Stimulated activated naive CD8-positive, alpha-beta T cell treated with anti-CD3 and anti-CD28 coated beads, Interleukin-15, Interleukin-2, amounts not matched to agents 100 ng/mL and 50 ng/mL, for 24 hours (primary cell): ENCODE results near the gene MPV17.
"Not testable (repeated sequence)": the region's sequence is repeated elsewhere in the genome, so short reads cannot be mapped to it uniquely, and the experiment has no call there.

Source experiments
- H3K27ac Mint-ChIP-seq: one replicate; pipeline ENCODE4 v1.8.0; 2021; ENCODE audit warnings: mild to moderate bottlenecking, mixed read lengths
- H3K27me3 Mint-ChIP-seq: one replicate; pipeline ENCODE4 v1.8.0; 2021; ENCODE audit warnings: mixed read lengths
- H3K36me3 Mint-ChIP-seq: one replicate; pipeline ENCODE4 v1.8.0; 2021; ENCODE audit warnings: low read depth, mixed read lengths
- H3K4me1 Mint-ChIP-seq: one replicate; pipeline ENCODE4 v1.8.0; 2021; ENCODE audit warnings: low read depth, mixed read lengths
- H3K4me3 Mint-ChIP-seq: one replicate; pipeline ENCODE4 v1.8.0; 2021; ENCODE audit warnings: mild to moderate bottlenecking, mixed read lengths
- H3K9me3 Mint-ChIP-seq: one replicate; pipeline ENCODE4 v1.8.0; 2021; ENCODE audit warnings: mixed read lengths

Gene MPV17

GRCh38 chr2:27350106-27350693 lies 27.3 kb upstream of the MPV17 start:
- Mint-ChIP-seq H3K36me3 (peaks cover 18% of the 10 kb centered on the region), H3K4me1 (peaks cover 37% of the 10 kb centered on the region), H3K27ac (no peak overlapping the region), H3K4me3 (no peak overlapping the region), H3K27me3 (no peaks in the 10 kb centered on the region), H3K9me3 (no peaks in the 10 kb centered on the region)

GRCh38 chr2:27347641-27348040 lies 24.7 kb upstream of the MPV17 start:
- H3K27ac Mint-ChIP-seq: no peak overlapping the region

DNA sequence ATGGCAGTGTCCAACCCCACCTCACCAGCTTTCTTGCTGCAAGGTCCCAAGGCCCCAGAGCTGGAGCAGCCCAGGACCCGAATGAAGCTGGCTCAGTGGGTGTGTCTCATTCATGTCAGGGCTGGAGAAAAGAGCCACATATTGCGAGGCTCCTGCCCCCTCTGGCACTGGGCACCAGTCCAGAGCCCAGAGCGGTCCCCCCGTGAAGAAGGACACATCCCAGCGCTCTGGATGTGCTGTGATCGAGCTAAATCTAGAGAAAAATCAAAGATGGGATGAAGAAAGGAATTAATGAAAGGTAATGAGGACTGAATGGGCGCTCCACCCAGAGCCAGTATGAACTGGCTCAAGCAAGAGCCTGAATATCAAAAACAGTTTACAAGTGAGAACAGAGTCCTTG lies 13.3 kb upstream of the MPV17 start:
- Mint-ChIP-seq H3K27me3 (no peaks in the 10 kb centered on the region), H3K27ac (no peak overlapping the region)

More at GRCh38 chr2:27347641-27348040, 24.7 kb upstream of the MPV17 start:
- Mint-ChIP-seq H3K27me3 (no peaks in the 10 kb centered on the region), H3K4me1 (peaks cover 14% of the 10 kb centered on the region), H3K9me3 (no peaks in the 10 kb centered on the region), H3K4me3 (no peak overlapping the region), H3K36me3 (peaks cover 28% of the 10 kb centered on the region)

DNA sequence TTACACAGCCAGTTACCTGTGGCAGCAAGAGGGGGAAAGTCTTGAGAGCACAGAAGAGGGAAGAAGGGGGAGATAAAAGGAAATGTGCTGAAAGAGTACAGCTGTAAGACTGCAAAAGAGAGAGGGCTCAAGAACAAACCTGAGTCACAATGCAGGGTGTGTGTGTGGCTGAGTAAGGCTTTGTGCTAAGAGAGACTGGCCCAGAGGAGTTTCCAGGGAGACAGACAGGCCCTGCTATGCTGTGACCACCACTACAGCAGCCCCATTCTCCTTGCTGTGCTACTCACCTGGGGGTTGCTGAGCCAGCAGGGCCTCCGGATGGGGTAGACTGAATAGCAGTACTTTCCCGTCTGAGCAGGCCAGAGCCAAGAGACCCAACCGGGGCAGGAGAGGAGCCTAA lies 12.4 kb upstream of the MPV17 start:
- H3K4me1 Mint-ChIP-seq: no peaks in the 10 kb centered on the region
- H3K27ac Mint-ChIP-seq: no peak overlapping the region
- H3K36me3 Mint-ChIP-seq: peaks cover 51% of the 10 kb centered on the region
- no peaks in the 10 kb centered on the region for H3K27me3 Mint-ChIP-seq
- H3K9me3 Mint-ChIP-seq: no peaks in the 10 kb centered on the region
- no peak overlapping the region for H3K4me3 Mint-ChIP-seq

More for the DNA sequence above, 13.3 kb upstream of the MPV17 start:
- Mint-ChIP-seq H3K4me1 (no peaks in the 10 kb centered on the region), H3K4me3 (no peak overlapping the region), H3K9me3 (no peaks in the 10 kb centered on the region), H3K36me3 (peaks cover 54% of the 10 kb centered on the region)

GRCh38 chr2:27324720-27325119 lies 1.8 kb upstream of the MPV17 start:
- Mint-ChIP-seq H3K27ac (peak overlapping the region; percentile 46), H3K9me3 (no peaks in the 10 kb centered on the region), H3K4me1 (peaks cover 25% of the 10 kb centered on the region), H3K27me3 (no peaks in the 10 kb centered on the region), H3K4me3 (no peak overlapping the region), H3K36me3 (peaks cover 37% of the 10 kb centered on the region)

DNA sequence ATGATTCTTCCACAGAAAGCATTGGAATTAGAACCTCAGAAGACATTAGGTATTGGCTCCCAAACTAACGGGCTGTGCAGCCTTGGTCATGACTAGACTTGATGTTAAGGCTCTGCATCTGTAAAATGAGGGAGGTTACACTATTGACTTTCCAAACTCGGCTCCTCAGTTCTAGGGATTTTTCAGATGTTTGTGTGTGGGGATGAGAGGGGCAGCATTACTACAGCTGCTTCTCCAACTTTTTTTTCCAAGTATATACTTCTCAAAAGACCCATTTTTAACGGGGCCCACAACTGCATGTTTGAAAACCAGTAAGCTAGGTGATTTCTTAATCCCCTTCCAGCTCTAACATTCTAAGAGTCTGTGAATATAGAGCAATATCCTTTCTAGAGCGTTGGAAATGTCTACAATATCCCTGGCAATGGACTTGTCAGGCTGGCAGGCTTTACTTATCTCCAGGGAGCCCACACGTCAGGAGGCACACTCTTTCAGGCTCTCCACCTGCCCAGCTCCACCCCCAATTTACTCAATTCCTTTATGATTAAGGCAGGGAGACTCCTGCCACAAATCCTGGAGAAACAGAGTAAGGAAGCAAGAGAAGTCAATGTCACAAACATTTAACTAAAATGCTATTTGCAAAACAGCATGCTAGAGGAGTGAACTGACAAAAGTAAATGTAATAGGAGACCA lies 844 bp upstream of the MPV17 start:
- H3K9me3 Mint-ChIP-seq: no peaks in the 10 kb centered on the region
- H3K4me3 Mint-ChIP-seq: peak overlapping the region; percentile 100
- peaks cover 33% of the 10 kb centered on the region for H3K36me3 Mint-ChIP-seq
- peak overlapping the region; percentile 99 for H3K27ac Mint-ChIP-seq
- H3K27me3 Mint-ChIP-seq: no peaks in the 10 kb centered on the region
- H3K4me1 Mint-ChIP-seq: peaks cover 25% of the 10 kb centered on the region

GRCh38 chr2:27322301-27322765 lies 564 bp downstream of the MPV17 start:
- Mint-ChIP-seq H3K9me3 (no peaks in the 10 kb centered on the region), H3K27me3 (no peaks in the 10 kb centered on the region), H3K27ac (peak overlapping the region; percentile 99), H3K4me3 (peak overlapping the region; percentile 100), H3K4me1 (peaks cover 25% of the 10 kb centered on the region), H3K36me3 (peaks cover 22% of the 10 kb centered on the region)

- no peak overlapping the region for H3K27ac Mint-ChIP-seq
- H3K4me1 Mint-ChIP-seq: peaks cover 25% of the 10 kb centered on the region
- H3K36me3 Mint-ChIP-seq: peaks cover 10% of the 10 kb centered on the region
- H3K4me3 Mint-ChIP-seq: peak overlapping the region; percentile 100
- no peaks in the 10 kb centered on the region for H3K27me3 Mint-ChIP-seq
- H3K9me3 Mint-ChIP-seq: no peaks in the 10 kb centered on the region
Measured at GRCh38 chr2:27320958-27321543, 1.8 kb downstream of the MPV17 start.

DNA sequence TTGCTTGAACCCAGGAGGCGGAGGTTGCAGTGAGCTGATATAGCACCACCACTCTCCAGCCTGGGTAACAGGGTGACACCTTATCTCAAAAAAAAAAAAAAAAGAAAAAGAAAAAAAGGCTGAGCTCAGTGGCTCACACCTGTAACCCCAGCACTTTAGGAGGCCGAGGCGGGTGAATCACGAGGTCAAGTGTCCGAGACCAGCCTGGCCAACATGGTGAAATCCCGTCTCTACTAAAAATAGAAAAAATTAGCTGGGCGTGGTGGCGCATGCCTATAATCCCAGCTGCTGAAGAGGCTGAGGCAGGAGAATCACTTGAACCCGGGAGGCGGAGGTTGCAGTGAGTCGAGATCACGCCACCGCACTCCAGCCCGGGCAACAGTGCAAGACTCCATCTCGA lies 3.1 kb downstream of the MPV17 start:
- peaks cover 25% of the 10 kb centered on the region for H3K4me1 Mint-ChIP-seq
- H3K36me3 Mint-ChIP-seq, H3K27ac Mint-ChIP-seq, H3K4me3 Mint-ChIP-seq, H3K9me3 Mint-ChIP-seq, H3K27me3 Mint-ChIP-seq: not testable (repeated sequence)

DNA sequence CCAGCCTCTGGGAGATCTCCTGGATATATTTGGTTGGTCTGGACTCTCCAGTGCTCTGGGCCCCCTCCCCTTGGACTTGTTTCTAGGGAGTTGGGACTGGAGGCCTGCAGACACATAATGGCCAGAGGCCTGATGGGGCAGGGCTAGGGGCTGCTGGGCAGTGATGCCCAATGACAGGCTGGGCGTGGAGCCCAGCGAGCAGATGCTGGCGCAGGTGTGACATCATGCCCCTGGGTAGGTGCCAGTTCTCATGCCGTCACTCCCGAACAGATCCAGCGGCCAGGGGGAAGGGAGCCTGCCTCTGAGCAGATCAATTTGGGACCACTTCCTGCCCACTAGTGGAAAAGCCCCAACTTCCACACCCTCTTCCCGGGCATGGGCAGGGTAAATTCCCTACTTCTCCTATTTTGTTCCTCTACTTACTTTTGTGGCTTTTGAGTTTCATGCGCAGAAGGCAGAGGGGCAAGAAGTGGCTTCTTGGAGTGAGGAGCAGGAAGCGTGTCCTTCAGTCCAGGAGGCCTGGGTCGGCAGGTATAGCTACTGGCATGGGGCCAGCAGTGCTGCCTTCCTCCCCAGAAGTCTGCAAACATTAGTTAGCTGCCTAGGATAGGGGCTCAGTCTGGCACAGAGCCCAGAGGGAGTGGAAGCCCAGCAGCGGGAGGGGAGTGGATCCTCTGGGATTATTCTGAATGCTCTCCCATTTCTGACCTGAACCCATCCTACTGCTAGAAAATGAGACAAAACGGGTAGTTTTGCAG lies 6.1 kb downstream of the MPV17 start:
- H3K36me3 Mint-ChIP-seq: peaks cover 9% of the 10 kb centered on the region

GRCh38 chr2:27315122-27315521 lies 7.8 kb downstream of the MPV17 start:
- Mint-ChIP-seq H3K9me3 (no peaks in the 10 kb centered on the region), H3K4me1 (no peaks in the 10 kb centered on the region), H3K36me3 (peaks cover 12% of the 10 kb centered on the region), H3K4me3 (no peak overlapping the region), H3K27ac (no peak overlapping the region), H3K27me3 (no peaks in the 10 kb centered on the region)

More for the DNA sequence above, 6.1 kb downstream of the MPV17 start:
- H3K4me3 Mint-ChIP-seq: no peak overlapping the region
- no peak overlapping the region for H3K27ac Mint-ChIP-seq
- H3K9me3 Mint-ChIP-seq: no peaks in the 10 kb centered on the region
- peaks cover 9% of the 10 kb centered on the region for H3K4me1 Mint-ChIP-seq
- no peaks in the 10 kb centered on the region for H3K27me3 Mint-ChIP-seq

DNA sequence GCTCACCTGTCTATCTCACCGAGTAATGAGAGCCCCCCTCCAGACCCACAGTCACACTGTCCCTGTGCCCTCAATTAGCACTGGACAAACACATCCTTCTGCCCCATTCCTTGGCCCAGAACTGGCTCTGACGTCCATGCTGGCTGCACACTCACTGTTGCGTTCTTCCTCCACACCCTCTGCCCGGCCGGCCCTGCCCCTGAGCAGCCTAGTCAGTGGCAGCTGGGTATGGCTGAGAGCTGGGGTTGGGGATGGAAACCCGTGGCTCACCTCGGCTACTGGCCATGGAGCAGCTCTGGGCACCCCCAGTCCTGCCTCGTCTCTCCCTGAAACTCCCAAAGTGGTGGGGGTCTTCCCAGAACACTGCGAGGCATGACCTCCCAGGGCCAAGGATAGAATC lies 8.2 kb downstream of the MPV17 start:
- Mint-ChIP-seq H3K27me3 (no peaks in the 10 kb centered on the region), H3K4me3 (no peak overlapping the region), H3K9me3 (no peaks in the 10 kb centered on the region), H3K4me1 (no peaks in the 10 kb centered on the region), H3K27ac (no peak overlapping the region), H3K36me3 (peaks cover 15% of the 10 kb centered on the region)

- H3K9me3 Mint-ChIP-seq: no peaks in the 10 kb centered on the region
- no peaks in the 10 kb centered on the region for H3K4me1 Mint-ChIP-seq
- no peak overlapping the region for H3K27ac Mint-ChIP-seq
- H3K4me3 Mint-ChIP-seq: no peak overlapping the region
- H3K27me3 Mint-ChIP-seq: no peaks in the 10 kb centered on the region
- H3K36me3 Mint-ChIP-seq: peaks cover 19% of the 10 kb centered on the region
Measured at GRCh38 chr2:27313882-27314645, 8.8 kb downstream of the MPV17 start.

GRCh38 chr2:27312152-27312551 lies 10.7 kb downstream of the MPV17 start:
- peaks cover 2% of the 10 kb centered on the region for H3K27me3 Mint-ChIP-seq
- H3K4me1 Mint-ChIP-seq: peaks cover 2% of the 10 kb centered on the region
- H3K27ac Mint-ChIP-seq: no peak overlapping the region
- peaks cover 24% of the 10 kb centered on the region for H3K36me3 Mint-ChIP-seq
- no peaks in the 10 kb centered on the region for H3K9me3 Mint-ChIP-seq
- no peak overlapping the region for H3K4me3 Mint-ChIP-seq
